Endothelial cell (in vitro differentiated cells): ENCODE measurements around the gene PTGIR. TPM values are rescaled to one million over a fixed set of nuclear protein-coding genes. Genes with fewer than 3 reads are reported as not detected.

Experiments used
- DNase-seq: peaks from one replicate; pipeline ENCODE4 v3.0.0; 2021; ENCODE audit warnings: low spot score
- H3K27ac Mint-ChIP-seq: one replicate; pipeline ENCODE4 v1.8.0; 2021; ENCODE audit warnings: mixed read lengths, inconsistent platforms; ENCODE audit not compliant: unreplicated experiment
- H3K27me3 Mint-ChIP-seq: one replicate; pipeline ENCODE4 v1.8.0; 2021; ENCODE audit warnings: mild to moderate bottlenecking, moderate library complexity, mixed read lengths, inconsistent platforms; ENCODE audit not compliant: unreplicated experiment
- H3K36me3 Mint-ChIP-seq: one replicate; pipeline ENCODE4 v1.8.0; 2021; ENCODE audit warnings: mild to moderate bottlenecking, low read depth, mixed read lengths, inconsistent platforms; ENCODE audit not compliant: unreplicated experiment
- H3K4me1 Mint-ChIP-seq: one replicate; pipeline ENCODE4 v1.8.0; 2021; ENCODE audit warnings: mild to moderate bottlenecking, mixed read lengths, inconsistent platforms; ENCODE audit not compliant: unreplicated experiment
- H3K4me3 Mint-ChIP-seq: one replicate; pipeline ENCODE4 v1.8.0; 2021; ENCODE audit warnings: mild to moderate bottlenecking, mixed read lengths, inconsistent platforms; ENCODE audit not compliant: unreplicated experiment
- H3K9me3 Mint-ChIP-seq: one replicate; pipeline ENCODE4 v1.8.0; 2021; ENCODE audit warnings: mixed read lengths, inconsistent platforms; ENCODE audit not compliant: unreplicated experiment
- total RNA-seq: library from RNA; stranded (reverse); fragmentation: NEBNext Ultra II Directional; extraction: Animal tissue kit (Norgen Biotek cat#: 25700); gene quantifications from one replicate; pipeline ENCODE4 v1.2.1, GENCODE V29; 2021; ENCODE audit not compliant: unreplicated experiment
- TF ChIP-seq, protein P1 (sequence below): fragments of 200-600 bp; sonication (generic); IDR thresholded peaks from one replicate; pipeline ENCODE4 v1.5.0; 2021; ENCODE audit warnings: antibody characterized with exemption; ENCODE audit not compliant: unreplicated experiment

PTGIR gene
- total RNA-seq, 1 donor from 2014 or later: not detected

DNA sequence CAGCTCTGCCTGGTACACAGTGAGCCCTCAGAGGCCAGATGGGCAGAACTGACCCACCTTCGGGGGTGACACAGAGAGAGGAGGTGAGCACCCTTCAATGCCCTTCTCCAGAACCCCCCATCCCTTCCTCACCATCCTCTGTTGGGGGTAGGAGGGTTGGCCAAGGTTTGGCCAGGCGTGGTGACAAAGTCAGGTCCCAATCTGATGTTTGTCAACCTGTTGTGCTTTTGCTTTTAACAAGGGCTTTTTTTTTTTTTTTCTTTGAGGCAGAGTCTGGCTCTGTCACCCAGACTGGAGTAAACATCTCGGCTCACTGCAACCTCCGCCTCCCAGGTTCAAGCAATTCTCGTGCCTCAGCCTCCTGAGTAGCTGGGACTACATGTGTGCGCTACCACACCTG lies 7.3 kb downstream of the PTGIR start:
- peaks cover 3% of the 10 kb centered on the region for H3K4me1 Mint-ChIP-seq
- no peaks in the 10 kb centered on the region for H3K36me3 Mint-ChIP-seq
- no peak for DNase-seq
- peaks cover 10% of the 10 kb centered on the region for H3K27me3 Mint-ChIP-seq
- TF ChIP-seq, protein P1, sequence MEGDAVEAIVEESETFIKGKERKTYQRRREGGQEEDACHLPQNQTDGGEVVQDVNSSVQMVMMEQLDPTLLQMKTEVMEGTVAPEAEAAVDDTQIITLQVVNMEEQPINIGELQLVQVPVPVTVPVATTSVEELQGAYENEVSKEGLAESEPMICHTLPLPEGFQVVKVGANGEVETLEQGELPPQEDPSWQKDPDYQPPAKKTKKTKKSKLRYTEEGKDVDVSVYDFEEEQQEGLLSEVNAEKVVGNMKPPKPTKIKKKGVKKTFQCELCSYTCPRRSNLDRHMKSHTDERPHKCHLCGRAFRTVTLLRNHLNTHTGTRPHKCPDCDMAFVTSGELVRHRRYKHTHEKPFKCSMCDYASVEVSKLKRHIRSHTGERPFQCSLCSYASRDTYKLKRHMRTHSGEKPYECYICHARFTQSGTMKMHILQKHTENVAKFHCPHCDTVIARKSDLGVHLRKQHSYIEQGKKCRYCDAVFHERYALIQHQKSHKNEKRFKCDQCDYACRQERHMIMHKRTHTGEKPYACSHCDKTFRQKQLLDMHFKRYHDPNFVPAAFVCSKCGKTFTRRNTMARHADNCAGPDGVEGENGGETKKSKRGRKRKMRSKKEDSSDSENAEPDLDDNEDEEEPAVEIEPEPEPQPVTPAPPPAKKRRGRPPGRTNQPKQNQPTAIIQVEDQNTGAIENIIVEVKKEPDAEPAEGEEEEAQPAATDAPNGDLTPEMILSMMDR: no peak
- no peak overlapping the region for H3K4me3 Mint-ChIP-seq
- no peak overlapping the region for H3K27ac Mint-ChIP-seq
- H3K9me3 Mint-ChIP-seq: no peaks in the 10 kb centered on the region

- TF ChIP-seq, protein P1: no peak
- DNase-seq: peak; percentile 73
- Mint-ChIP-seq H3K4me3 (peak overlapping the region; percentile 60), H3K4me1 (peaks cover 3% of the 10 kb centered on the region), H3K36me3 (no peaks in the 10 kb centered on the region), H3K27me3 (peaks cover 12% of the 10 kb centered on the region), H3K27ac (no peak overlapping the region), H3K9me3 (no peaks in the 10 kb centered on the region)
These were observed 8.1 kb downstream of the PTGIR start for GRCh38 chr19:46616631-46617322.

DNA sequence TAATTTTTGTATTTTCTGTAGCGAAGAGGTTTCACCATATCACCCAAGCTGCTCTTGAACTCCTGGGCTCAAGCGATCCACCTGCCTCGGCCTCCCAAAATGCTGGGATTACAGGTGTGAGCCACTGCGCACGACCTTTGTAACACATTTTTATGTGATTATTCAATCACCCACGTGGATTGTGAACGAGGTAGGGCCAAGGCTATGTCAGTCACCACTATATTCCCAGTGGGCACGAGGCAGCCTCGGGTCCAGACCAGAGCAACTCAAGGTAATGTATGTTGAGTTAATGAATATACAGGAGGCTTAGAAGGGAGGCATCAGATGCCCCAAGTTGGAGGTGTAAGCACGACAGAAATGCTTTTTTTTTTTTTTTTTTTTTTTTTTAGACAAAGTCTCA lies 8.9 kb downstream of the PTGIR start:
- Mint-ChIP-seq H3K9me3 (no peaks in the 10 kb centered on the region), H3K36me3 (no peaks in the 10 kb centered on the region), H3K4me1 (peaks cover 3% of the 10 kb centered on the region), H3K4me3 (no peak overlapping the region), H3K27ac (no peak overlapping the region), H3K27me3 (peaks cover 14% of the 10 kb centered on the region)
- DNase-seq: no peak
- TF ChIP-seq, protein P1: no peak

GRCh38 chr19:46614114-46614722 lies 10.7 kb downstream of the PTGIR start:
- TF ChIP-seq, protein P1: peak; percentile 88
- H3K27ac Mint-ChIP-seq: no peak overlapping the region
- no peaks in the 10 kb centered on the region for H3K9me3 Mint-ChIP-seq
- DNase-seq: peak; percentile 87
- H3K27me3 Mint-ChIP-seq: peaks cover 18% of the 10 kb centered on the region
- peaks cover 7% of the 10 kb centered on the region for H3K36me3 Mint-ChIP-seq
- H3K4me1 Mint-ChIP-seq: peaks cover 3% of the 10 kb centered on the region
- H3K4me3 Mint-ChIP-seq: no peak overlapping the region

DNA sequence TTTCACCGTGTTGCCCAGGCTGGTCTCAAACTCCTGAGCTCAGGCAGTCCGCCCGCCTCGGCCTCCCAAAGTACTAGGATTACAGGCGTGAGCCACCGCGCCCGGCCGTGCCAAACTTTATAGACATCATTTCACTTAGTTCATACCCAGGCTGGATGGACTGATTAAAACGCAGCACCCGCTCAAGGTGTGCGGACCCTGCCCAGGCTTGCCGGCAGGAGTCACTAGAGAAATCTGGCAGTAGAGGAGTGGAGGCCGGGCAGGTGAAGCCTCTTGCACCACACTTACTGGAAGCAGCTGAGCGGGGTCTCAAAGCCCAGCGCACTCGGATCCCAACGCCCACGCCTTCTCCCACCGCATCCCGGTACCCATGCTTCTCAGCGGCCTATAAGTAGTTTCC lies 11.4 kb downstream of the PTGIR start:
- DNase-seq: no peak
- Mint-ChIP-seq H3K4me3 (no peak overlapping the region), H3K36me3 (peaks cover 12% of the 10 kb centered on the region), H3K9me3 (no peaks in the 10 kb centered on the region), H3K27me3 (peaks cover 20% of the 10 kb centered on the region), H3K27ac (no peak overlapping the region), H3K4me1 (peaks cover 3% of the 10 kb centered on the region)
- TF ChIP-seq, protein P1: no peak
